Transverse colon (tissue), 4 donors: ENCODE data around the gene PDZD2. TPM values are rescaled to one million over a fixed set of nuclear protein-coding genes. Genes with fewer than 3 reads are reported as not detected.

Experiments used
- DNase-seq: peaks from one replicate; pipeline ENCODE4 v3.0.0-alpha.2; 2019
- H3K27ac ChIP-seq, 4 donors: fragments of 200-600 bp; sonication (generic); 2 replicates each; pipeline ENCODE4 v1.5.1; 2016 to 2018; ENCODE audit warnings: inconsistent platforms in 4 of 4
- H3K27me3 ChIP-seq: fragments of 200-600 bp; sonication (generic); 2 replicates; pipeline ENCODE4 v1.5.1; 2017; ENCODE audit warnings: inconsistent platforms
- H3K36me3 ChIP-seq, 4 donors: fragments of 200-600 bp; sonication (generic); 2 replicates each; pipeline ENCODE4 v1.5.1; 2017 to 2019; ENCODE audit warnings: inconsistent platforms in 4 of 4
- H3K4me1 ChIP-seq, 4 donors: fragments of 200-600 bp; sonication (generic); 2 replicates each; pipeline ENCODE4 v1.5.1; 2017 to 2020; ENCODE audit warnings: inconsistent platforms in 4 of 4
- H3K4me3 ChIP-seq, 4 donors: fragments of 200-600 bp; sonication (generic); 1 replicate in 1 of 4; 2 replicates in 3 of 4; pipeline versions ENCODE4 v1.5.1 to v1.6.1; 2017 to 2019; ENCODE audit warnings: inconsistent platforms in 4 of 4
- H3K9me3 ChIP-seq, 2 donors: fragments of 200-600 bp; sonication (generic); 2 replicates each; pipeline ENCODE4 v1.5.1; 2017 to 2019; ENCODE audit warnings: inconsistent platforms in 2 of 2
- CTCF ChIP-seq, 5 experiments: fragments of 200-600 bp in 3 of 5; fragments of 450-650 bp in 2 of 5; sonication (generic) in 3 of 5; IDR thresholded peaks; 1 replicate in 2 of 5; 2 replicates in 3 of 5; pipeline ENCODE4 v1.5.1; 2016 to 2017; ENCODE audit warnings: antibody characterized with exemption in 5 of 5, inconsistent platforms in 3 of 5, mild to moderate bottlenecking in 2 of 5, moderate library complexity in 1 of 5
- EP300 ChIP-seq: sonication (generic); formaldehyde crosslinking; IDR thresholded peaks from one replicate; pipeline ENCODE4 v1.6.1; 2017; ENCODE audit warnings: antibody characterized with exemption, low read depth
- POLR2A ChIP-seq: fragments of 450-650 bp; IDR thresholded peaks from one replicate; pipeline ENCODE4 v1.6.1; 2016; ENCODE audit warnings: antibody characterized with exemption, mild to moderate bottlenecking, moderate library complexity
- POLR2AphosphoS5 ChIP-seq, 3 donors: sonication (generic); formaldehyde crosslinking; IDR thresholded peaks; one replicate each; pipeline ENCODE4 v1.6.1; 2016; ENCODE audit warnings: antibody characterized with exemption in 3 of 3
- WGBS, 2 donors: methylation state at CpG; one replicate each; pipeline ENCODE4 v1.1.5; 2018; ENCODE audit warnings: low coverage in 1 of 2; 5-methylcytosine and 5-hydroxymethylcytosine counted together
- in situ Hi-C, 4 donors: fragments of 200-750 bp; cut with MboI; loops; one replicate each; pipeline versions ENCODE4 v1.15.0 to v1.15.1; 2017; ENCODE audit warnings: low sequenced_read_pairs in 3 of 4, low pct_ligation_motif_present in 1 of 4, low pct_unique_long_range_greater_than_20kb in 1 of 4
- intact Hi-C: fragments of 100-400 bp; cut with DNase I; formaldehyde crosslinking; loops from one replicate; pipeline ENCODE4 v1.15.1; 2023; ENCODE audit warnings: low total_unique reads
- total RNA-seq, 4 donors: library from RNA; depleted of rRNA; stranded (reverse); fragments of >200 nt; gene quantifications; one replicate each; pipeline ENCODE4 v1.1.0, GENCODE V29; 2016

PDZD2 gene
- total RNA-seq, 4 donors from 2014 or later = 2.0 to 3.7 (median 2.8) TPM

GRCh38 chr5:32071351-32071944 lies 432.5 kb downstream of the PDZD2 start:
- Histone ChIP-seq H3K36me3 (no peaks in the 10 kb centered on the region), H3K9me3 (no peaks in the 10 kb centered on the region), H3K27ac (no peak overlapping the region), H3K27me3 (no peaks in the 10 kb centered on the region), H3K4me3 (no peak overlapping the region), H3K4me1 (no peaks in the 10 kb centered on the region)
- no peak for DNase-seq
- in situ Hi-C loops = loop anchor here (5.0 to 25.0 kb wide), 3 partner anchors 247 to 259 kb away; no protein-coding TSS in a partner anchor
- WGBS, 2 donors = 78 to 79% methylated on average over 7 of the region's 7 CpGs
- intact Hi-C loops = no loop called here
- TF ChIP-seq EP300 (no peak), CTCF (IDR thresholded peaks at IDR 0.05) (no peak), POLR2A (no peak)

GRCh38 chr5:32072054-32072453 lies 433.1 kb downstream of the PDZD2 start:
- no peaks in the 10 kb centered on the region for H3K4me1 ChIP-seq
- no peak overlapping the region for H3K4me3 ChIP-seq
- DNase-seq = no peak
- WGBS, 2 donors = 88 to 90% methylated on average over 4 to 14 of the region's 14 CpGs
- intact Hi-C loops (no loop called here), in situ Hi-C loops (loop anchor here (5.0 to 25.0 kb wide), 3 partner anchors 247 to 260 kb away; no protein-coding TSS in a partner anchor)
- H3K27ac ChIP-seq = no peak overlapping the region
- no peaks in the 10 kb centered on the region for H3K36me3 ChIP-seq
- no peaks in the 10 kb centered on the region for H3K27me3 ChIP-seq
- H3K9me3 ChIP-seq = no peaks in the 10 kb centered on the region
- TF ChIP-seq EP300 (no peak), CTCF (IDR thresholded peaks at IDR 0.05) (no peak), POLR2A (no peak), POLR2AphosphoS5 (IDR thresholded peaks at IDR 0.05) (no peak)

- 81 to 100% methylated on average over 1 to 5 of the region's 5 CpGs for WGBS, 2 donors
These were observed 435.5 kb downstream of the PDZD2 start for GRCh38 chr5:32074401-32074800.

More at GRCh38 chr5:32074401-32074800, 435.5 kb downstream of the PDZD2 start:
- intact Hi-C loops = no loop called here
- Histone ChIP-seq H3K4me3 (no peak overlapping the region), H3K4me1 (no peaks in the 10 kb centered on the region), H3K27me3 (no peaks in the 10 kb centered on the region), H3K9me3 (no peaks in the 10 kb centered on the region), H3K27ac (no peak overlapping the region), H3K36me3 (no peaks in the 10 kb centered on the region)
- TF ChIP-seq CTCF (IDR thresholded peaks at IDR 0.05) (no peak), POLR2A (no peak), POLR2AphosphoS5 (IDR thresholded peaks at IDR 0.05) (no peak), EP300 (no peak)
- DNase-seq = no peak
- in situ Hi-C loops = loop anchor here (5.0 to 25.0 kb wide), 3 partner anchors 250 to 262 kb away; no protein-coding TSS in a partner anchor
